Activated naive CD4-positive, alpha-beta T cell treated with anti-CD3 and anti-CD28 coated beads, Interleukin-2, amount 50 U/mL, for 24 hours (primary cell): ENCODE data around the gene HYDIN.

Experiments used
- H3K27ac Mint-ChIP-seq: one replicate; pipeline ENCODE4 v1.8.0; 2021; ENCODE audit warnings: mild to moderate bottlenecking, mixed read lengths
- H3K27me3 Mint-ChIP-seq: one replicate; pipeline ENCODE4 v1.8.0; 2021; ENCODE audit warnings: mixed read lengths
- H3K36me3 Mint-ChIP-seq: one replicate; pipeline ENCODE4 v1.8.0; 2021; ENCODE audit warnings: mixed read lengths
- H3K4me1 Mint-ChIP-seq: one replicate; pipeline ENCODE4 v1.8.0; 2021; ENCODE audit warnings: mixed read lengths
- H3K4me3 Mint-ChIP-seq: one replicate; pipeline ENCODE4 v1.8.0; 2021; ENCODE audit warnings: mild to moderate bottlenecking, mixed read lengths
- H3K9me3 Mint-ChIP-seq: one replicate; pipeline ENCODE4 v1.8.0; 2021; ENCODE audit warnings: mixed read lengths

HYDIN gene

GRCh38 chr16:71246309-71246708 is 15.8 kb upstream of the HYDIN start:
- H3K9me3 Mint-ChIP-seq: no peaks in the 10 kb centered on the region
- H3K27ac Mint-ChIP-seq: no peak overlapping the region
- H3K4me1 Mint-ChIP-seq: no peaks in the 10 kb centered on the region
- H3K36me3 Mint-ChIP-seq: no peaks in the 10 kb centered on the region
- H3K27me3 Mint-ChIP-seq: peaks cover 2% of the 10 kb centered on the region
- H3K4me3 Mint-ChIP-seq: no peak overlapping the region

GRCh38 chr16:71244521-71244920 is 14.0 kb upstream of the HYDIN start:
- no peak overlapping the region for H3K27ac Mint-ChIP-seq
- no peaks in the 10 kb centered on the region for H3K36me3 Mint-ChIP-seq
- H3K9me3 Mint-ChIP-seq: no peaks in the 10 kb centered on the region
- H3K4me1 Mint-ChIP-seq: no peaks in the 10 kb centered on the region
- no peak overlapping the region for H3K4me3 Mint-ChIP-seq
- H3K27me3 Mint-ChIP-seq: no peaks in the 10 kb centered on the region

- H3K27me3 Mint-ChIP-seq: no peaks in the 10 kb centered on the region
- H3K4me1 Mint-ChIP-seq: no peaks in the 10 kb centered on the region
- H3K36me3 Mint-ChIP-seq: no peaks in the 10 kb centered on the region
- no peak overlapping the region for H3K4me3 Mint-ChIP-seq
- no peaks in the 10 kb centered on the region for H3K9me3 Mint-ChIP-seq
- no peak overlapping the region for H3K27ac Mint-ChIP-seq
Observed at GRCh38 chr16:71242601-71243000, 12.1 kb upstream of the HYDIN start.

GRCh38 chr16:71242036-71242435 is 11.5 kb upstream of the HYDIN start:
- H3K27me3 Mint-ChIP-seq: no peaks in the 10 kb centered on the region
- no peaks in the 10 kb centered on the region for H3K9me3 Mint-ChIP-seq
- no peaks in the 10 kb centered on the region for H3K4me1 Mint-ChIP-seq
- H3K27ac Mint-ChIP-seq: no peak overlapping the region
- no peak overlapping the region for H3K4me3 Mint-ChIP-seq
- no peaks in the 10 kb centered on the region for H3K36me3 Mint-ChIP-seq

GRCh38 chr16:71229344-71229743 is 1.2 kb downstream of the HYDIN start:
- H3K4me1 Mint-ChIP-seq: no peaks in the 10 kb centered on the region
- H3K4me3 Mint-ChIP-seq: no peak overlapping the region
- peaks cover 4% of the 10 kb centered on the region for H3K36me3 Mint-ChIP-seq
- H3K27me3 Mint-ChIP-seq: peaks cover 31% of the 10 kb centered on the region
- H3K27ac Mint-ChIP-seq: no peak overlapping the region
- peaks cover 16% of the 10 kb centered on the region for H3K9me3 Mint-ChIP-seq

- Mint-ChIP-seq H3K27me3 (peaks cover 19% of the 10 kb centered on the region), H3K27ac (no peak overlapping the region), H3K4me1 (no peaks in the 10 kb centered on the region), H3K4me3 (no peak overlapping the region), H3K36me3 (peaks cover 2% of the 10 kb centered on the region), H3K9me3 (peaks cover 16% of the 10 kb centered on the region)
Observed at GRCh38 chr16:71226229-71227141, 4.0 kb downstream of the HYDIN start.

GRCh38 chr16:71225145-71225544 is 5.4 kb downstream of the HYDIN start:
- H3K27me3 Mint-ChIP-seq: peaks cover 13% of the 10 kb centered on the region
- no peak overlapping the region for H3K27ac Mint-ChIP-seq

GRCh38 chr16:71218306-71218963 is 12.1 kb downstream of the HYDIN start:
- no peaks in the 10 kb centered on the region for H3K9me3 Mint-ChIP-seq
- no peak overlapping the region for H3K4me3 Mint-ChIP-seq

More at GRCh38 chr16:71225145-71225544, 5.4 kb downstream of the HYDIN start:
- Mint-ChIP-seq H3K36me3 (peaks cover 2% of the 10 kb centered on the region), H3K4me1 (no peaks in the 10 kb centered on the region), H3K4me3 (no peak overlapping the region), H3K9me3 (peaks cover 16% of the 10 kb centered on the region)

GRCh38 chr16:71217506-71217905 is 13.0 kb downstream of the HYDIN start:
- no peak overlapping the region for H3K27ac Mint-ChIP-seq
- H3K4me1 Mint-ChIP-seq: no peaks in the 10 kb centered on the region
- no peaks in the 10 kb centered on the region for H3K36me3 Mint-ChIP-seq
- H3K27me3 Mint-ChIP-seq: peaks cover 12% of the 10 kb centered on the region
- H3K9me3 Mint-ChIP-seq: no peaks in the 10 kb centered on the region
- no peak overlapping the region for H3K4me3 Mint-ChIP-seq

More at GRCh38 chr16:71218306-71218963, 12.1 kb downstream of the HYDIN start:
- no peaks in the 10 kb centered on the region for H3K36me3 Mint-ChIP-seq
- no peaks in the 10 kb centered on the region for H3K4me1 Mint-ChIP-seq
- peaks cover 12% of the 10 kb centered on the region for H3K27me3 Mint-ChIP-seq
- no peak overlapping the region for H3K27ac Mint-ChIP-seq

- no peak overlapping the region for H3K4me3 Mint-ChIP-seq
- peaks cover 8% of the 10 kb centered on the region for H3K27me3 Mint-ChIP-seq
- no peaks in the 10 kb centered on the region for H3K36me3 Mint-ChIP-seq
- no peaks in the 10 kb centered on the region for H3K4me1 Mint-ChIP-seq
- peaks cover under 1% of the 10 kb centered on the region for H3K9me3 Mint-ChIP-seq
- H3K27ac Mint-ChIP-seq: no peak overlapping the region
Observed at GRCh38 chr16:71216714-71217113, 13.8 kb downstream of the HYDIN start.

GRCh38 chr16:71214746-71215381 is 15.7 kb downstream of the HYDIN start:
- no peak overlapping the region for H3K4me3 Mint-ChIP-seq
- no peaks in the 10 kb centered on the region for H3K4me1 Mint-ChIP-seq
- H3K9me3 Mint-ChIP-seq: peaks cover 5% of the 10 kb centered on the region
- no peaks in the 10 kb centered on the region for H3K36me3 Mint-ChIP-seq
- peaks cover 13% of the 10 kb centered on the region for H3K27me3 Mint-ChIP-seq
- no peak overlapping the region for H3K27ac Mint-ChIP-seq

- Mint-ChIP-seq H3K36me3 (no peaks in the 10 kb centered on the region), H3K9me3 (peaks cover 33% of the 10 kb centered on the region), H3K27ac (no peak overlapping the region)
Observed at GRCh38 chr16:71205482-71206131, 24.9 kb downstream of the HYDIN start.

GRCh38 chr16:71203631-71204030 is 26.9 kb downstream of the HYDIN start:
- Mint-ChIP-seq H3K4me3 (no peak overlapping the region), H3K9me3 (peaks cover 25% of the 10 kb centered on the region), H3K27ac (no peak overlapping the region), H3K4me1 (no peaks in the 10 kb centered on the region), H3K36me3 (no peaks in the 10 kb centered on the region), H3K27me3 (peaks cover 24% of the 10 kb centered on the region)

More at GRCh38 chr16:71205482-71206131, 24.9 kb downstream of the HYDIN start:
- H3K4me1 Mint-ChIP-seq: no peaks in the 10 kb centered on the region
- peaks cover 32% of the 10 kb centered on the region for H3K27me3 Mint-ChIP-seq
- no peak overlapping the region for H3K4me3 Mint-ChIP-seq

GRCh38 chr16:71201556-71201955 is 29.0 kb downstream of the HYDIN start:
- Mint-ChIP-seq H3K9me3 (peaks cover 15% of the 10 kb centered on the region), H3K36me3 (no peaks in the 10 kb centered on the region), H3K27ac (no peak overlapping the region), H3K4me1 (no peaks in the 10 kb centered on the region), H3K27me3 (peaks cover 12% of the 10 kb centered on the region), H3K4me3 (no peak overlapping the region)

GRCh38 chr16:71201054-71201453 is 29.5 kb downstream of the HYDIN start:
- peaks cover 13% of the 10 kb centered on the region for H3K9me3 Mint-ChIP-seq
- no peaks in the 10 kb centered on the region for H3K4me1 Mint-ChIP-seq
- no peak overlapping the region for H3K4me3 Mint-ChIP-seq
- no peak overlapping the region for H3K27ac Mint-ChIP-seq
- H3K27me3 Mint-ChIP-seq: peaks cover 11% of the 10 kb centered on the region
- no peaks in the 10 kb centered on the region for H3K36me3 Mint-ChIP-seq
